22Rv1 (cell line): ENCODE data around the gene CECR2.
"Not testable (repeated sequence)": the region's sequence is repeated elsewhere in the genome, so short reads cannot be mapped to it uniquely, and the experiment has no call there.

Experiments
- H3K27ac ChIP-seq: fragments of 450-650 bp; 2 replicates; pipeline ENCODE4 v1.5.1; 2017
- CTCF ChIP-seq: fragments of 450-650 bp; IDR thresholded peaks from 2 replicates; pipeline ENCODE4 v1.5.1; 2017; ENCODE audit warnings: mild to moderate bottlenecking
- ZFX ChIP-seq: fragments of 450-650 bp; IDR thresholded peaks from 2 replicates; pipeline ENCODE4 v1.6.1; 2017; ENCODE audit warnings: antibody characterized with exemption, borderline replicate concordance

CECR2 gene

GRCh38 chr22:17412232-17412631 is 43.0 kb downstream of the CECR2 start:
- H3K27ac ChIP-seq, result no peak overlapping the region
- TF ChIP-seq CTCF, result no peak
- TF ChIP-seq ZFX, result no peak

GRCh38 chr22:17418890-17419324 is 49.6 kb downstream of the CECR2 start:
- no peak for TF ChIP-seq ZFX
- TF ChIP-seq CTCF, result no peak
- no peak overlapping the region for H3K27ac ChIP-seq

- TF ChIP-seq ZFX, result no peak
- no peak for TF ChIP-seq CTCF
Measured at GRCh38 chr22:17419348-17419747, 50.1 kb downstream of the CECR2 start.

GRCh38 chr22:17422736-17423343 is 53.6 kb downstream of the CECR2 start:
- H3K27ac ChIP-seq, result no peak overlapping the region
- TF ChIP-seq CTCF (no peak), ZFX (no peak)

More at GRCh38 chr22:17419348-17419747, 50.1 kb downstream of the CECR2 start:
- H3K27ac ChIP-seq, result no peak overlapping the region

- no peak for TF ChIP-seq CTCF
- TF ChIP-seq ZFX, result no peak
- H3K27ac ChIP-seq, result no peak overlapping the region
Measured at GRCh38 chr22:17423616-17424015, 54.4 kb downstream of the CECR2 start.

GRCh38 chr22:17427528-17427927 is 58.3 kb downstream of the CECR2 start:
- H3K27ac ChIP-seq, result not testable (repeated sequence)

- TF ChIP-seq ZFX, result no peak
- TF ChIP-seq CTCF, result no peak
- H3K27ac ChIP-seq, result no peak overlapping the region
Measured at GRCh38 chr22:17429516-17429915, 60.3 kb downstream of the CECR2 start.

GRCh38 chr22:17430412-17430811 is 61.2 kb downstream of the CECR2 start:
- no peak overlapping the region for H3K27ac ChIP-seq

More at GRCh38 chr22:17430412-17430811, 61.2 kb downstream of the CECR2 start:
- TF ChIP-seq CTCF, result no peak
- no peak for TF ChIP-seq ZFX
